HAP-1 (cell line): ENCODE results near the gene CEP104.
A peak's percentile ranks its signal among the peaks of the same experiment; 100 is the strongest.

Source experiments
- DNase-seq, 2 experiments: peaks; one replicate each; pipeline ENCODE4 v3.0.0-alpha.2; 2016 to 2020; ENCODE audit warnings: low spot score in 2 of 2
- H3K27me3 ChIP-seq: fragments of 250-450 bp; sonication (Bioruptor Pico); 2 replicates; pipeline ENCODE4 v1.5.1; 2020; ENCODE audit warnings: low read depth, mild to moderate bottlenecking, moderate library complexity
- H3K36me3 ChIP-seq: fragments of 250-450 bp; sonication (Bioruptor Pico); replicated peaks from 2 replicates; pipeline ENCODE4 v1.5.1; 2020; ENCODE audit warnings: mild to moderate bottlenecking
- H3K4me1 ChIP-seq: fragments of 250-450 bp; sonication (Bioruptor Pico); 2 replicates; pipeline ENCODE4 v1.5.1; 2020; ENCODE audit warnings: mild to moderate bottlenecking
- H3K4me3 ChIP-seq: fragments of 250-450 bp; sonication (Bioruptor Pico); 2 replicates; pipeline ENCODE4 v1.5.1; 2020; ENCODE audit warnings: mild to moderate bottlenecking, moderate library complexity
- H3K9me3 ChIP-seq: fragments of 250-450 bp; sonication (Bioruptor Pico); 2 replicates; pipeline ENCODE4 v1.5.1; 2020; ENCODE audit warnings: mild to moderate bottlenecking, moderate library complexity
- in situ Hi-C: fragments of 300-500 bp; cut with MboI; formaldehyde crosslinking; loops from 3 replicates; pipeline ENCODE4 v1.14.3; 2020; ENCODE audit warnings: low sequenced_read_pairs, inconsistent platforms, mixed read lengths

Gene CEP104

DNA sequence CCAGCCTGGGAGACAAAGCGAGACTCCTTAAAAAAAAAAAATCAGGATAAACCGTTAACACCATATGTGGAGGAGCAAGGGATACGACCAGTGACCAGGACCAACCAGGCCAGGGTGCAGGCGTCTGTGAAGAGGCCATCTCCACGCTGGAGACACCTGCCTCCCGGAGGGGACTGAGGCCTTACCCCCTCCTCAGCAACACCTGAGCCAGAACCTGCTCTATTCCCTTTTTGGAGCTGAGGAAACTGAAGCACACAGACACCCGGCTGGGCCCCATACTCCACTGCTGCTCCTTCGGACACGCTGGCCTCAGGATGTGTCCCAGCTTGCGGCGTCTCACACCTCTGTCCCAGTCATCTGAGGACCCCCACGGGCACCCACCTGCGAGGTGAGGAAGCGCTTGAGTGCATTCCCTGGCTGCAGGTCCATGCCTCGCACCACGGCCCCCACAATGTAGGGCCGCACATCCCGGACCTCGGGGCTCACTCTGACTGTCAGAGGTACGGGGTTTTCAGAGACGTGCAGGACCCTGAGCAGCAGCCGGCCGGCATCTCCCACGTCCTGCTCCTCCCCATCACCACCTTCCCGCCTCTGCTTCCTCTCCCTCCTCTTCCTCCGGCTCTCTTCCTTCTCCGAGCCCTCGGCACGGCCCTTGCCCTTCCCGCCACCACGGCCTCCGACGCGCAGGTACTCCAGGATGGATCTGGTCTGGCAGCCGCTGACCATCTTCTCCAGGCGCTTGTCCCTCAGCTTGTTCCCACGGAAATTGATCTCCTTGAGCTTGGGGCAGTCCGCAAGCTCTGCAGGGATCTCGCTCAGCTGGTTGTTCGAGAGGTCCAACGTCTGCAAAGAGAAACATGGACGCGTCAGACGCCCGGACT, 70.3 kb downstream of the CEP104 start:
- H3K36me3 ChIP-seq: peaks cover 40% of the 10 kb centered on the region
- H3K9me3 ChIP-seq: no peaks in the 10 kb centered on the region
- no peaks in the 10 kb centered on the region for H3K27me3 ChIP-seq
- no peak overlapping the region for H3K4me3 ChIP-seq
- no peak for DNase-seq
- H3K4me1 ChIP-seq: no peaks in the 10 kb centered on the region
- in situ Hi-C loops: no loop called here

DNA sequence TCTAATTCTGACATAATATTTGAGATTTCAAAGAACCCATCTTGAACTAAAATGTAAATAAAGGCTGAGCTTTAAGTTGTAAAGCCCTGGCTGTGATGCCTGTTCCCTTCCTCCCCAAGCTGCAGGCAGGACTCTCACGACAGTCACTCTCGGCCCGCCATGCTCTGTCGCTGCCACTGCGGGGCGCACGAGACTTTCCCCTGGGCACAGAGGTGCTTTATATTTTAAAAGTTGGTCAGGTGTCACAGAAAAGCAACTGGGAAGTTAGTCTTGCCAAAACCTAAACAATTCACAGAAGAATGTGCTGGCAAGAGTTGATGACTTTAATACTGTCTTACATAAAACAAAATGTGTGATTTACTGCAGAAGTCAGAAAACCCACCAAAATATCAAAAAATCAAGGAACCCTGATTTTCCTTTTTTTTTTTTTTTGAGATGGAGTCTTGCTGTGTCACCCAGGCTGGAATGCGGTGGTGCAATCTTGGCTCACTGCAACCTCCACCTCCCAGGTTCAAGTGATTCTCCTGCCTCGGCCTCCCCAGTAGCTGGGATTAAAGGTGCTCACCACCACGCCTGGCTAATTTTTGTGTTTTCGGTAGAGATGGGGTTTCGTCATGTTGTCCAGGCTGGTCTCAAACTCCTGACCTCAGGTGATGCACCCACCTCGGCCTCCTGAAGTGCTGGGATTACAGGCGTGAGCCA, 71.4 kb downstream of the CEP104 start:
- Histone ChIP-seq H3K4me1 (no peaks in the 10 kb centered on the region), H3K27me3 (no peaks in the 10 kb centered on the region), H3K36me3 (peaks cover 51% of the 10 kb centered on the region), H3K9me3 (no peaks in the 10 kb centered on the region), H3K4me3 (no peak overlapping the region)
- peak in 1 of 2 experiments; percentile 46 for DNase-seq
- in situ Hi-C loops: no loop called here

DNA sequence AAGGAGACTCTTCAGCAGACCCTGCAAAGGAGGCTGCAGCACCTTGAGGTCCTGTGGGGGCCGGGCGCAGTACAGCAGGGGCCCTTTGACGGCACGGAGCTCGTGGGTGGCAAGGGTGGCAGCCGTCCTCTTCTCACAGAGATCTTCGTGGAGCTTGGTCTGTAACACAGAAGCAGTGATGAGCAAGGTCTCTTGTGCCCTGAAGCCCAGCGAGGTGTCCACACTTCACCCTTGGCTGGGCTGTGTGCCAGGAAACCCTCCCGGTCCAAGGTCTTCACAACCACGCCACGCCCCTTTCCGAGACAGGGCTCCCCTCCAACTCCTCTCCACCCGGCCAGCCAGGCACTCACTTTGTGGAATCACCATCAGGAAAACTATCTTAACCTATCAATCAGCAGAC, 72.0 kb downstream of the CEP104 start:
- Histone ChIP-seq H3K36me3 (peaks cover 57% of the 10 kb centered on the region), H3K9me3 (no peaks in the 10 kb centered on the region), H3K27me3 (no peaks in the 10 kb centered on the region), H3K4me3 (no peak overlapping the region), H3K4me1 (no peaks in the 10 kb centered on the region)
- in situ Hi-C loops: no loop called here
- no peak for DNase-seq

DNA sequence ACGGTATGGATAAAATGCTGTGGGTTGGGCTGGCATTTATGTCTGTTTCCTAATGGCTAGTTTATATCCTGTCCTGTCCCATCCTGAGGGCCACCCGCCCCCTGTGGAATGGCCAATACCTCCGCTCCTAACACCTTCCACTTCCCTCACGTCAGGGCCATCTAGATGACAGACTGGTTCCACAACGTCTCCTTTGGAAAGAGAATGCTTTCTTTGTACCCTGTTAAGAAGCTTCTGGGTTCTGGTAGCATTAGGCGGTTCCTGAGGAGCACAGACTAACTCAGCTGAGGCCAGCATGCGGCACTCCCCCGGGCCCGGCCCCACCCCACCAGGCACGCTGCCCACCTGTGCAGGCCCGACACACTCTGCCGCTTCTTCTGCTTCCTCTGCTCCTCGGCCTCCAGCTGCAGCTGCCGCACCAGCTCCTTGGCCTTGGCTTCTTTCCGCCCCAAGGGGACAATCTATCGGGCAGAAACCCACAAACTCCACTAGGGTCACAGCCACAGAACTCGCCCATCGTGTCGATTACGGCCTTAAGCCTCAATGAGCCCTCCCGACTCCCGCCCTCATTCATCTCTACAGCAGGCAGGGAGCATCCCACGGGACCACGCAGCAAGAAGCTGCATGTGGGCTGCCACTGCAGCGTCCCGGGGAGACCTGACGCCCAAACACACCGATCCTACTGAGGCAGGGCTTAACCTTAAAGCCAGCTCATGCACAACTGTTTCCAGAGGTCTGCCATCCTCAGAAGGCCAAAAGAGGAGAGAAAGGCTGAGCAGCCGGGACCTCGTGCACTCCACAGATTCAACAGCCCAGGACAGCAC, 73.1 kb downstream of the CEP104 start:
- DNase-seq: no peak
- Histone ChIP-seq H3K27me3 (no peaks in the 10 kb centered on the region), H3K4me1 (no peaks in the 10 kb centered on the region), H3K9me3 (no peaks in the 10 kb centered on the region), H3K4me3 (no peak overlapping the region), H3K36me3 (peaks cover 69% of the 10 kb centered on the region)
- in situ Hi-C loops: no loop called here

DNA sequence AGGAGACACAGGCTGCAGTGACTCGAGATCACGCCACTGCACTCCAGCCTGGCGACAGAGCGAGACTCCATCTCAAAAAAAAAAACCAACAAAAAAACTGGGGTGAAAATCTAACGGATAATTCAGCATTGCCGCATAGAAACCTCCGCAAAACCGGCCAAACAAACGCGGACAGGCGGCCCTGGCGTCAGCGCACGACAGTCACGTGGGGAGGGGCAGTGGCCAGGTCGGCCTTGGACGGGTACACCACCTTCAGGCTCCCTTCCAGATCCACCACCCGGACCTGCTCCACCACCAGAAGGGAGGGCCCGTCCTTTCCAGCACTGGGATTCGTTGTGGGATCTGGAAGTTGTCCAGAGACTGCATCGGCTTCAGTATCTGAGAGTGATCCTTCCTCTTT, 76.1 kb downstream of the CEP104 start:
- no peak overlapping the region for H3K4me3 ChIP-seq
- in situ Hi-C loops: no loop called here
- no peaks in the 10 kb centered on the region for H3K4me1 ChIP-seq
- peaks cover 61% of the 10 kb centered on the region for H3K36me3 ChIP-seq
- H3K27me3 ChIP-seq: no peaks in the 10 kb centered on the region
- no peak for DNase-seq
- no peaks in the 10 kb centered on the region for H3K9me3 ChIP-seq

DNA sequence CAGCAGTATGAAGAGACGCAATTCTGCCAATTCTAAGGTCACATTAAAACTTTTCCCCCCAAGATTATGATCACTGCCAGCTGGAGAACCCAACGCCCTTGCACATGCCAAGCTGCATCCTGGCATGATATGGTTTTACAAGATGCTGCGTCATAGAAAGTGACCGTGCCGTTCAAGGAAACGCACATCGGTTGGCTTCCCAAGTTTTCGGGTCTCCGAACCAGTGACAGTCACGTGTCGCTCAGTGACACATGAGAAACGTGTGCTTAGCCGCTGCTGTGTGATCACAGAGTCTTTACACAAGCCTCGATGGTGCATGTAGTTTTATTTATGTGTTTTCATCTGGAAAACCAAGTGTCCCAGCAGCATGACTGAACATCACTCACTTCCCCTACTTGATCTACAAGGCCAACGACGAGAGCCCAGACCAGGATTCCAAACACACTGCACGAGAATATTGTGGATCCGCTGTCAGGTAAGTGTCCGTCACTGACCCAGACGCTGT, 77.0 kb downstream of the CEP104 start:
- no peak for DNase-seq
- Histone ChIP-seq H3K4me3 (no peak overlapping the region), H3K9me3 (no peaks in the 10 kb centered on the region), H3K4me1 (no peaks in the 10 kb centered on the region), H3K27me3 (no peaks in the 10 kb centered on the region), H3K36me3 (peaks cover 53% of the 10 kb centered on the region)
- in situ Hi-C loops: no loop called here

DNA sequence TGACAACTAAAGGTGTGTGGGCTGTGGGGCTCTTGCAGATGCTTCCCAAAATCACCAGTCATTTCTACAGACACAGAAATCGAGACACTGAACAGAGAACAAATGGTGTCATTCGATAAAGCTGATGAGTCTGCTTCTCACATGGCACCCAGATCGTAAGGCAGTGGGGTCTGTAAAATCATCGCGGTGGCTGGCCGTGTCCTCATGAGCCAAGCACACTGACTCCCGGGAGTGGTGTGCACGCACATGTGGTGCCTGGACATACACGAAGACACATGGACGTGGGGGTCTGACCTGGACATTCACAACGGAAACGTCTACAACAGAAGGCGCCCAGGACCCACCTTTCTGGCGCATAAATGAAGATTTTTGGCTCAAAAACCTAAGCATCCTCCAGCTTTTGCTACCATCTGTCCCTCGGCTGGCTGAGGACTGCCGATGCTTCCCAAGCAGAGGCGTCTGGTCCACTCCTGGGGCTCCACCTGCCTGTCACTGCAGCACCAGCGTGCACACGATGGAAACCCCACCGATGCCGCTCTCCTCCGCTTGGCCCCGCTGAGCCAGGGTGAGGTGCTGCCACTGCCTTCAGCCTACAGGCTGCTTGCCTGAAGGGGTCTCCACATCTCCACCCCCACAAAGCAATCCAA, 77.6 kb downstream of the CEP104 start:
- in situ Hi-C loops: no loop called here
- no peaks in the 10 kb centered on the region for H3K27me3 ChIP-seq
- H3K9me3 ChIP-seq: no peaks in the 10 kb centered on the region
- H3K36me3 ChIP-seq: peaks cover 48% of the 10 kb centered on the region
- no peak overlapping the region for H3K4me3 ChIP-seq
- H3K4me1 ChIP-seq: no peaks in the 10 kb centered on the region
- no peak for DNase-seq

DNA sequence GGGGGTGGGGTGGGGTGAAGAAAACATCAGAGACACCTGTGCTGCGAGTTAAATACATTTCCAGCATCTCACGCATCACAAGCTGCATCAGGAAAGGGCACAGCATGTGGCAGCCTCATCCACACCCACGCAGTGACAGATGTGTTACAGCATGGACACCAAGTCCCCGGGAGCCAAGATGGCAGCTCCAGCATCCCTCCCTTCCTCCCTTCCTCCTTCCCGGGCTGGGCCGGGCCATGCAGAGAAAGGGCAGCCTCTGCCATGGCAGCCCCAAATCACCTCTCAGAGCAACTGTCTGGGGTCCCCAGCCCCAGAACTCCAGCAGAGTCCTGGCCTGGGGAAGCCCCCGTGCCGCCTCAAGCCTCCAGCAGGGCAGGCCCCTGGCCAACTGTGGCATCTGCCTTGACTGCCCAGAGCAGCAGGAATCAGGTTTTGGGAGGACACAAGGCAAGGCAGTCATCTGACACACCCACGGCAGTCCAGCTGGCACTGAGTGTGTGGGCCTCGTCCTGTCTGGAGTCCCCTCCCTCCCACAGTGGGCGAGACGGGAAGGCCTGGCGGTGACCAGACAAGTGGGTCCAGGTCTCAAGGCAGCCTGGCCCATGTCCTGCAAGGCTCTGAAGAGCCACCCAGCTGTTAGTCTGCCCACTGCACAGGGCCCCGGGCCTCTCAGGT, 78.3 kb downstream of the CEP104 start:
- in situ Hi-C loops: no loop called here
- Histone ChIP-seq H3K9me3 (no peaks in the 10 kb centered on the region), H3K4me3 (no peak overlapping the region), H3K4me1 (no peaks in the 10 kb centered on the region), H3K27me3 (no peaks in the 10 kb centered on the region), H3K36me3 (peaks cover 41% of the 10 kb centered on the region)
- DNase-seq: no peak

DNA sequence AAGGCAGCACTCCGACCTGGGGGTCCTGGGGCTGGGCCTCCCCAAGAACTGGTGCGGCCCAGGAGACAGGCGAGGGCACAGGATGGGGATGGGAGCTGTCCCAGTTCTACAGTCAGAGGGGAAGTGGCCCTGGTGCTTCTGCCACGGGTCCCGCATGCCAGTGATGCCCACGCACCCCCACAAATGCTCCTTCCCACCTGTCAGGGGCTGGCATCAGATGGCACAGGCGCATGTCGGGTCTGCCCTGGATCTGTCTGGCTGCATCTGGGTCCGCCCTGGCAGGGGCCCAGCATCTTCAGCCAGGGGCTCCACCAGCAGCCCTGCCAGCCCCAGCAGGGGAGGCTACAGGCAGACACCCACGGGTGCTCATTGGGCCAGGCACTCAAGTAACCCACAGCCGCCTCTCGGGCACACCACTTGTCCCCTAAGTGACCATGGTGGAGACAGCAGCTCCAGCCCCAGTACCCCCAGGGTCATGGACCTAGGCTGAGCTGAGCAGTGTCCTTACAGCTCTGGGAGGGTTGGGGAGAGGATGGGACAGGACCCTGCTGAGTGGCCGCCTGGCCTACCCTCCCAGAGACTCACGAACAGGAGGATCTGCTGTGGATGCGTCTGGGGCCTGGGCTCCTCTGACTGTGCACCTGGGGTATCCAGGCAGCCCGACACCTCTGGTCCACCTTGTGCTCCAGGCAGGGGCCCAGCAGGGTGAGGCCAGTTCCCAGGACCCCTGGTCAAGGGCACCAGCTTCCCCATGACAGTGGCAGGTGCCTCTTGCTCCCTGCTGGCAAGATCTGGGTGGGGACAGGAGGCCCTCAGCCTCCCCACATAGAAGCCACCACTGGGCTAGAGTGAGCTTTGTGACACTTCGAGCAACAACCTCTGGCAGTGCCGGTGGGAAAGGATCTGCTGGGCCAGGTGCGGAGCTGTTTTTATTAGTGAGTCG, 79.1 kb downstream of the CEP104 start:
- DNase-seq: no peak
- Histone ChIP-seq H3K36me3 (peaks cover 38% of the 10 kb centered on the region), H3K4me3 (no peak overlapping the region), H3K4me1 (no peaks in the 10 kb centered on the region), H3K9me3 (no peaks in the 10 kb centered on the region), H3K27me3 (no peaks in the 10 kb centered on the region)
- in situ Hi-C loops: no loop called here

DNA sequence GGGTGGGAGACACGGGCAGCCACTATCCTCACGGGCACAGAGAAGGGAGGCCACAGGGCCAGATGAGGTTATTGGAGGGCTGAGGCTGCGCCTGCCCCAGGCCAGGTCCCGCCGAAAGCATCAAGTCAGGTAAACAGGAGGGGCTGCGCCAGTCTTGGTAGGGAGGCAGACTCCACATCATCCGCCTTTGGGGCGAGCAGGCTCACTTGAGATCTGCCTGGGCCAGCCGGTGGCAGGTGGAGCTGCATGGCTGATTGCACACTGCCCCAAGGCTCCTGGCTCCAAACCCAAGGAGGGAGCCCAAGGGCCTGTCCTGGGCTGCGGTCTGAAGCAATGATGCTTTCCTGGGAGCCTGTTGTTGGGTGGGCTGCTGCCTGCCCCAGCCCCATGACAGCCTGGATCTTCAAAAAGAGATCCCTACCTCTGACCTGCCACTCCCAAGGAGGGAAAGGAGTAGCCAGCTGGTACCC, 79.9 kb downstream of the CEP104 start:
- in situ Hi-C loops: no loop called here
- no peak for DNase-seq
- no peaks in the 10 kb centered on the region for H3K9me3 ChIP-seq
- H3K36me3 ChIP-seq: peaks cover 32% of the 10 kb centered on the region
- no peak overlapping the region for H3K4me3 ChIP-seq
- H3K27me3 ChIP-seq: no peaks in the 10 kb centered on the region
- H3K4me1 ChIP-seq: no peaks in the 10 kb centered on the region

DNA sequence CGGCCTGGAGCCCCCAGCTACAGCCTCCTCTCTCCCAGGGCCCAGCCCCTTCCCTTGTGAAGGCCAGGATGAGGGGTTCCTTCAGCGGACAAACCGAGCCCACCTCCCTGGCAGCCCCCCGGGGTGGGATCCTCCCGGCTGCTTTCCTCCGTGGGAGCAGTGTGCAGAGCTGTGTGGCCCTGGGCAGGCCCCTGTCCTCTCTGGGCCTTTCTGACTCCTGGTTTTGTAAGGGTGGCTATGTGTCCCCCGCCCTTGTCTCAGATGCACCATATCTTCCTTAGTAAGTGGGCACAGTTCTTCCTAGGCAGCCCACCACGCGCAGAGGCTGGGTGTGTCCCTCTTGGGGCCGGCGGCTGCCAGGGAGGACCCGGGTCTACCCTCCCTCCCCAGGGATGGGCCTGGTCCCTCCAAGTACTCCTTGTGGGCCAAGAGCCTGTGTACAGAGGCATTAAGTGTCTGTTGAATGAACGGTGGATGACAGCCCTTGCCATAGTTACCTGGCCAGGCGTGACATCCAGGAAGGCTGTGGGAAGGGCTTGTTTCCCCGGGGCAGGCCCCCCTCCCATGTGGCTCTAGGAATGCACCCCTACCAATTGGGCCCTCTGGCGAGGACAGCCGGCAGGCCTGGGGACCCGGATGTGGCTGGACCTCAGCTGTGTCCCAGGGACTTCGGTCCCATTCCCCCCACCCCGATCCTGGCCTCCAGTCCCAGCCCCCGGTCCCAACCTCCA, 80.6 kb downstream of the CEP104 start:
- H3K4me3 ChIP-seq: no peak overlapping the region
- peaks cover 5% of the 10 kb centered on the region for H3K4me1 ChIP-seq
- no peak for DNase-seq
- in situ Hi-C loops: no loop called here
- no peaks in the 10 kb centered on the region for H3K27me3 ChIP-seq
- H3K9me3 ChIP-seq: no peaks in the 10 kb centered on the region
- H3K36me3 ChIP-seq: peaks cover 26% of the 10 kb centered on the region
